Jurkat, Clone E6-1 (cell line): Measurements from ENCODE around the gene RPA1.

Experiments used
- DNase-seq: peaks from one replicate; pipeline ENCODE4 v3.0.0-alpha.2; 2011; ENCODE audit warnings: low read depth, low spot score
- H3K4me3 ChIP-seq: 2 replicates; pipeline ENCODE4 v1.5.1; 2011; ENCODE audit warnings: mild to moderate bottlenecking, low read length, control low read depth, moderate library complexity

The RPA1 gene

GRCh38 chr17:1931844-1932579, 102.2 kb downstream of the RPA1 start:
- no peak for DNase-seq
- no peak overlapping the region for H3K4me3 ChIP-seq

GRCh38 chr17:1933875-1934715, 104.3 kb downstream of the RPA1 start:
- no peak overlapping the region for H3K4me3 ChIP-seq
- no peak for DNase-seq

- DNase-seq = no peak
- H3K4me3 ChIP-seq = no peak overlapping the region
Measured at GRCh38 chr17:1934901-1935300, 105.1 kb downstream of the RPA1 start.

GRCh38 chr17:1936766-1937165, 107.0 kb downstream of the RPA1 start:
- H3K4me3 ChIP-seq = no peak overlapping the region
- no peak for DNase-seq

- no peak overlapping the region for H3K4me3 ChIP-seq
- no peak for DNase-seq
Measured at GRCh38 chr17:1937461-1937860, 107.7 kb downstream of the RPA1 start.

- DNase-seq = no peak
- H3K4me3 ChIP-seq = no peak overlapping the region
Measured at GRCh38 chr17:1939981-1940809, 110.4 kb downstream of the RPA1 start.

GRCh38 chr17:1940810-1941185, 111.0 kb downstream of the RPA1 start:
- DNase-seq = no peak
- no peak overlapping the region for H3K4me3 ChIP-seq

- no peak overlapping the region for H3K4me3 ChIP-seq
- DNase-seq = no peak
Measured at GRCh38 chr17:1941272-1942065, 111.7 kb downstream of the RPA1 start.

GRCh38 chr17:1942066-1942365, 112.2 kb downstream of the RPA1 start:
- DNase-seq = no peak
- no peak overlapping the region for H3K4me3 ChIP-seq

GRCh38 chr17:1942666-1943435, 113.0 kb downstream of the RPA1 start:
- H3K4me3 ChIP-seq = no peak overlapping the region
- DNase-seq = no peak

- DNase-seq = no peak
- no peak overlapping the region for H3K4me3 ChIP-seq
Measured at GRCh38 chr17:1943436-1943831, 113.6 kb downstream of the RPA1 start.

GRCh38 chr17:1945621-1946020, 115.8 kb downstream of the RPA1 start:
- H3K4me3 ChIP-seq = no peak overlapping the region
- no peak for DNase-seq

GRCh38 chr17:1946021-1946932, 116.5 kb downstream of the RPA1 start:
- no peak for DNase-seq
- H3K4me3 ChIP-seq = no peak overlapping the region

GRCh38 chr17:1947229-1947742, 117.5 kb downstream of the RPA1 start:
- DNase-seq = no peak
- H3K4me3 ChIP-seq = no peak overlapping the region

- no peak for DNase-seq
- no peak overlapping the region for H3K4me3 ChIP-seq
Measured at GRCh38 chr17:1947743-1948516, 118.1 kb downstream of the RPA1 start.

- no peak overlapping the region for H3K4me3 ChIP-seq
- no peak for DNase-seq
Measured at GRCh38 chr17:1948517-1948825, 118.7 kb downstream of the RPA1 start.
